HCT116 (cell line): ENCODE data around the gene INKA2. TPM values are rescaled to one million over a fixed set of nuclear protein-coding genes. Genes with fewer than 3 reads are reported as not detected.

Experiments used
- ATAC-seq: fragments of 200-7000 bp; cut with Tn5 transposase; 2 replicates; pipeline ENCODE4 v1.9.1; 2020; ENCODE audit warnings: mild to moderate bottlenecking, moderate library complexity
- BruUV-seq: library from RNA; stranded (reverse); fragments of 400-500 nt; replicated peaks from 2 replicates; lab custom pipeline; 2021; lab: Mats Ljungman, UMichigan
- CTCF ChIA-PET: fragments of 300-600 bp; sonication (Branson Sonifier 250); formaldehyde crosslinking; loops from one replicate; lab custom pipeline; 2021; ENCODE audit warnings: antibody characterized with exemption; lab: Charles Lee
- POLR2A ChIA-PET: fragments of 300-600, 350-600 bp; sonication (Branson Sonifier 250); formaldehyde crosslinking; loops from one replicate; lab custom pipeline; 2021; ENCODE audit warnings: antibody characterized with exemption; lab: Charles Lee
- RAD21 ChIA-PET, 2 experiments: fragments of 300-600 bp; sonication (Branson Sonifier 250); formaldehyde crosslinking; loops; one replicate each; lab custom pipeline; 2023; ENCODE audit warnings: low total read pairs in 2 of 2; ENCODE audit not compliant: uncharacterized antibody in 2 of 2, unreplicated experiment in 2 of 2, low non-redundant PET in 1 of 2; lab: Charles Lee
- DNase-seq: peaks from one replicate; pipeline ENCODE4 v3.0.0-alpha.2; 2010; ENCODE audit warnings: low read depth, low spot score
- H2AFZ ChIP-seq: fragments of 200-600 bp; shearing (Covaris generic), sonication (generic); 2 replicates; pipeline ENCODE4 v1.6.1; 2017; ENCODE audit warnings: low read depth, mixed run types, mixed read lengths, antibody characterized with exemption, low read length; ENCODE audit not compliant: poor library complexity, severe bottlenecking
- H3K27ac ChIP-seq: 2 replicates; pipeline ENCODE4 v1.5.1; 2012; ENCODE audit warnings: low read depth, low read length
- H3K27me3 ChIP-seq: fragments of 200-600 bp; sonication (generic); 2 replicates; pipeline ENCODE4 v1.6.1; 2016; ENCODE audit warnings: mixed run types, low read length, mixed read lengths; ENCODE audit not compliant: insufficient read depth
- H3K36me3 ChIP-seq, 2 experiments: fragments of 200-500 bp in 1 of 2; fragments of 200-600 bp in 1 of 2; sonication (Bioruptor generic) in 1 of 2; sonication (generic) in 1 of 2; 2 replicates each; pipeline versions ENCODE4 v1.5.1 to v1.6.1; 2014 to 2016; ENCODE audit warnings: low read length in 2 of 2, inconsistent platforms in 1 of 2, mixed read lengths in 1 of 2, mixed run types in 1 of 2; ENCODE audit not compliant: insufficient read depth in 2 of 2, control insufficient read depth in 1 of 2
- H3K4me1 ChIP-seq, 2 experiments: fragments of 200-600 bp in 1 of 2; sonication (generic) in 1 of 2; 2 replicates each; pipeline versions ENCODE4 v1.5.1 to v1.6.1; 2012 to 2017; ENCODE audit warnings: low read length in 2 of 2, inconsistent platforms in 1 of 2, mild to moderate bottlenecking in 1 of 2, mixed read lengths in 1 of 2, mixed run types in 1 of 2, moderate library complexity in 1 of 2; ENCODE audit not compliant: insufficient read depth in 2 of 2, control insufficient read depth in 1 of 2
- H3K4me2 ChIP-seq: fragments of 200-600 bp; sonication (generic); 2 replicates; pipeline ENCODE4 v1.6.1; 2017; ENCODE audit warnings: mixed run types, low read length, mixed read lengths
- H3K4me3 ChIP-seq, 2 experiments: fragments of 200-600 bp in 1 of 2; sonication (generic) in 1 of 2; replicated peaks in 1 of 2; 2 replicates each; pipeline ENCODE4 v1.5.1; 2011 to 2016; ENCODE audit warnings: low read length in 2 of 2, control low read depth in 1 of 2, low read depth in 1 of 2, mild to moderate bottlenecking in 1 of 2, mixed read lengths in 1 of 2, mixed run types in 1 of 2
- H3K79me2 ChIP-seq: fragments of 200-600 bp; sonication (generic); 2 replicates; pipeline ENCODE4 v1.6.1; 2017; ENCODE audit warnings: mild to moderate bottlenecking, mixed run types, low read length, moderate library complexity, mixed read lengths; ENCODE audit not compliant: insufficient read depth
- H3K9ac ChIP-seq: fragments of 200-600 bp; sonication (generic); 2 replicates; pipeline ENCODE4 v1.6.1; 2016; ENCODE audit warnings: low read length, mixed read lengths
- H3K9me2 ChIP-seq: fragments of 200-600 bp; sonication (generic), shearing (Covaris generic); 2 replicates; pipeline ENCODE4 v1.6.1; 2017; ENCODE audit warnings: mixed run types, mild to moderate bottlenecking, moderate library complexity; ENCODE audit not compliant: insufficient read depth
- H3K9me3 ChIP-seq, 2 experiments: fragments of 200-500 bp in 1 of 2; fragments of 200-600 bp in 1 of 2; sonication (Bioruptor generic) in 1 of 2; sonication (generic) in 1 of 2; 2 replicates each; pipeline ENCODE4 v1.6.1; 2014 to 2017; ENCODE audit warnings: low read length in 2 of 2, mixed read lengths in 2 of 2, inconsistent platforms in 1 of 2, low read depth in 1 of 2, mild to moderate bottlenecking in 1 of 2, mixed run types in 1 of 2, moderate library complexity in 1 of 2; ENCODE audit not compliant: control insufficient read depth in 1 of 2, insufficient read depth in 1 of 2
- H4K20me1 ChIP-seq: fragments of 200-600 bp; sonication (generic), shearing (Covaris generic); 2 replicates; pipeline ENCODE4 v1.6.1; 2017; ENCODE audit warnings: mixed run types, mild to moderate bottlenecking, moderate library complexity; ENCODE audit not compliant: insufficient read depth
- CEBPB ChIP-seq: IDR thresholded peaks from 2 replicates; pipeline ENCODE4 v1.6.1; 2012; ENCODE audit warnings: low read depth
- CTCF ChIP-seq, 3 experiments: fragments of 200-600 bp in 1 of 3; sonication (generic) in 1 of 3; IDR thresholded peaks in 2 of 3; conservative IDR thresholded peaks in 1 of 3; 2 replicates each; pipeline ENCODE4 v1.5.1; 2012 to 2017; ENCODE audit warnings: low read depth in 2 of 3, low read length in 2 of 3, antibody characterized with exemption in 1 of 3, borderline replicate concordance in 1 of 3, control low read depth in 1 of 3, mild to moderate bottlenecking in 1 of 3, mixed read lengths in 1 of 3, mixed run types in 1 of 3, moderate library complexity in 1 of 3; ENCODE audit not compliant: insufficient read depth in 1 of 3
- EGR1 ChIP-seq: IDR thresholded peaks from 2 replicates; pipeline ENCODE4 v1.6.1; 2012; ENCODE audit warnings: low read depth
- EZH2 ChIP-seq: fragments of 200-600 bp; sonication (generic); IDR thresholded peaks from 2 replicates; pipeline ENCODE4 v1.6.1; 2017; ENCODE audit warnings: antibody characterized with exemption, mixed run types
- EZH2phosphoT487 ChIP-seq: fragments of 200-600 bp; IDR thresholded peaks from 2 replicates; pipeline ENCODE4 v1.6.1; 2018; ENCODE audit warnings: antibody characterized with exemption, borderline replicate concordance
- MAX ChIP-seq: IDR thresholded peaks from 2 replicates; pipeline ENCODE4 v1.6.1; 2012
- REST ChIP-seq: IDR thresholded peaks from 2 replicates; pipeline ENCODE4 v1.6.1; 2012; ENCODE audit warnings: low read depth
- SP1 ChIP-seq: IDR thresholded peaks from 2 replicates; pipeline ENCODE4 v1.6.1; 2012; ENCODE audit warnings: low read depth
- YY1 ChIP-seq: IDR thresholded peaks from 2 replicates; pipeline ENCODE4 v1.6.1; 2011; ENCODE audit warnings: low read length, low read depth, moderate library complexity, mild to moderate bottlenecking; ENCODE audit not compliant: insufficient replicate concordance; ENCODE audit errors: extremely low read depth
- ZFX ChIP-seq: fragments of 450-650 bp; IDR thresholded peaks from 2 replicates; pipeline ENCODE4 v1.6.1; 2017
- intact Hi-C: fragments of 100-400 bp; cut with micrococcal nuclease; formaldehyde crosslinking; loops from 2 replicates; pipeline ENCODE4 v1.10.0; 2022
- total RNA-seq: library from RNA; stranded (reverse); gene quantifications from one replicate; pipeline ENCODE4 v1.2.1, GENCODE V29; 2021; ENCODE audit not compliant: unreplicated experiment

Gene INKA2
- total RNA-seq, 1 experiment from 2014 or later: 4.0 TPM

GRCh38 chr1:111778066-111778465, 38.9 kb upstream of the INKA2 start:
- Histone ChIP-seq H4K20me1 (no peaks in the 10 kb centered on the region), H3K4me3 (no peak overlapping the region), H3K27me3 (no peaks in the 10 kb centered on the region), H3K9ac (no peak overlapping the region), H3K27ac (no peak overlapping the region), H3K9me2 (no peaks in the 10 kb centered on the region)
- intact Hi-C loops: no loop called here
- no TSS peak for BruUV-seq
- no peak for TF ChIP-seq REST
- no peak for TF ChIP-seq EZH2phosphoT487
- TF ChIP-seq EZH2: no peak
- no peak for TF ChIP-seq CTCF (IDR thresholded peaks at IDR 0.05 in 2 of 3, conservative IDR thresholded peaks at IDR 0.05 in 1 of 3; ENCODE audit: borderline replicate concordance in 1 of 3, insufficient read depth in 1 of 3, low read depth in 2 of 3, low read length in 2 of 3)
- no peak for TF ChIP-seq YY1
- no peak for TF ChIP-seq SP1
- TF ChIP-seq ZFX: no peak
- TF ChIP-seq EGR1: no peak
- TF ChIP-seq MAX: no peak
- no peak for TF ChIP-seq CEBPB
- TF ChIP-seq, all 23 proteins: peak for 0
- ChIA-PET RAD21 (no interaction called here), CTCF (no interaction called here), POLR2A (no interaction called here)
- no peaks in the 10 kb centered on the region for H3K9me3 ChIP-seq
- H3K4me2 ChIP-seq: no peak overlapping the region
- H3K4me1 ChIP-seq: no peaks in the 10 kb centered on the region
- no peaks in the 10 kb centered on the region for H3K36me3 ChIP-seq
- DNase-seq (no peak), ATAC-seq (0 out of 2 replicates have a peak, but pooled peaks have one; percentile 14)
- H2AFZ ChIP-seq: no peak overlapping the region
- H3K79me2 ChIP-seq: no peaks in the 10 kb centered on the region
